ENCODE results near the gene OXNAD1. TPM values are rescaled to one million over a fixed set of nuclear protein-coding genes. Genes with fewer than 3 reads are reported as not detected.

Gene OXNAD1
- total and polyA plus RNA-seq, 2 of the 13 experiments (the other 11 are each of a cell fraction or from before 2014, with no cell fraction given), result 9.9 to 18.8 TPM

GRCh38 chr3:16332904-16333426, 68.0 kb downstream of the OXNAD1 start (continued):
- TF ChIP-seq TCF7 (IDR thresholded peaks at IDR 0.05; ENCODE audit: low read depth) (peak; percentile 86), AKAP8 (CRISPR knock-in tag; IDR thresholded peaks at IDR 0.05) (no peak), FOSL2 (CRISPR knock-in tag; IDR thresholded peaks at IDR 0.05) (peak; percentile 69), ZBTB1 (CRISPR knock-in tag; IDR thresholded peaks at IDR 0.05; ENCODE audit: borderline replicate concordance) (no peak), ZBED4 (CRISPR knock-in tag; IDR thresholded peaks at IDR 0.05; ENCODE audit: borderline replicate concordance) (no peak), ZNF660 (CRISPR knock-in tag; IDR thresholded peaks at IDR 0.05; ENCODE audit: borderline replicate concordance, low read depth) (no peak), GABPA (IDR thresholded peaks at IDR 0.05; ENCODE audit: low read depth, low read length) (no peak), GABPA (CRISPR knock-in tag; IDR thresholded peaks at IDR 0.05; ENCODE audit: low read depth) (peak; percentile 32; the same call in 1 of the 2 replicates), JUND (CRISPR knock-in tag; IDR thresholded peaks at IDR 0.05) (no peak), ATRX (CRISPR knock-in tag; IDR thresholded peaks at IDR 0.05; ENCODE audit: borderline replicate concordance) (no peak), EED (CRISPR knock-in tag; IDR thresholded peaks at IDR 0.05) (no peak), ZNF782 (CRISPR knock-in tag; IDR thresholded peaks at IDR 0.05; ENCODE audit: borderline replicate concordance) (no peak), CBX5 (CRISPR knock-in tag; IDR thresholded peaks at IDR 0.05; ENCODE audit: borderline replicate concordance) (no peak), RELA (CRISPR knock-in tag; IDR thresholded peaks at IDR 0.05) (no peak), NR1H2 (CRISPR knock-in tag; IDR thresholded peaks at IDR 0.05; ENCODE audit: borderline replicate concordance, low read depth) (no peak), DBP (CRISPR knock-in tag; IDR thresholded peaks at IDR 0.05; ENCODE audit: not compliant biosample characterization) (no peak), ZNF558 (CRISPR knock-in tag; IDR thresholded peaks at IDR 0.05; ENCODE audit: borderline replicate concordance) (no peak), ZFY (CRISPR knock-in tag; IDR thresholded peaks at IDR 0.05) (no peak), REL (CRISPR knock-in tag; conservative IDR thresholded peaks at IDR 0.05) (no peak), ELF3 (CRISPR knock-in tag; IDR thresholded peaks at IDR 0.05) (peak; percentile 70)
- TF ChIP-seq, protein P1, sequence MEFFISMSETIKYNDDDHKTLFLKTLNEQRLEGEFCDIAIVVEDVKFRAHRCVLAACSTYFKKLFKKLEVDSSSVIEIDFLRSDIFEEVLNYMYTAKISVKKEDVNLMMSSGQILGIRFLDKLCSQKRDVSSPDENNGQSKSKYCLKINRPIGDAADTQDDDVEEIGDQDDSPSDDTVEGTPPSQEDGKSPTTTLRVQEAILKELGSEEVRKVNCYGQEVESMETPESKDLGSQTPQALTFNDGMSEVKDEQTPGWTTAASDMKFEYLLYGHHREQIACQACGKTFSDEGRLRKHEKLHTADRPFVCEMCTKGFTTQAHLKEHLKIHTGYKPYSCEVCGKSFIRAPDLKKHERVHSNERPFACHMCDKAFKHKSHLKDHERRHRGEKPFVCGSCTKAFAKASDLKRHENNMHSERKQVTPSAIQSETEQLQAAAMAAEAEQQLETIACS (CRISPR knock-in tag; IDR thresholded peaks at IDR 0.05), result no peak
- TF ChIP-seq, protein P2, sequence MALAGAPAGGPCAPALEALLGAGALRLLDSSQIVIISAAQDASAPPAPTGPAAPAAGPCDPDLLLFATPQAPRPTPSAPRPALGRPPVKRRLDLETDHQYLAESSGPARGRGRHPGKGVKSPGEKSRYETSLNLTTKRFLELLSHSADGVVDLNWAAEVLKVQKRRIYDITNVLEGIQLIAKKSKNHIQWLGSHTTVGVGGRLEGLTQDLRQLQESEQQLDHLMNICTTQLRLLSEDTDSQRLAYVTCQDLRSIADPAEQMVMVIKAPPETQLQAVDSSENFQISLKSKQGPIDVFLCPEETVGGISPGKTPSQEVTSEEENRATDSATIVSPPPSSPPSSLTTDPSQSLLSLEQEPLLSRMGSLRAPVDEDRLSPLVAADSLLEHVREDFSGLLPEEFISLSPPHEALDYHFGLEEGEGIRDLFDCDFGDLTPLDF (CRISPR knock-in tag; IDR thresholded peaks at IDR 0.05), result no peak

Data from HepG2 (cell line).